AG04450 (cell line): Measurements from ENCODE around the gene MT1M. TPM values are rescaled to one million over a fixed set of nuclear protein-coding genes. Genes with fewer than 3 reads are reported as not detected.

ENCODE experiments used
- CTCF ChIA-PET: fragments of 300-600, 350-600 bp; formaldehyde crosslinking; extraction: SDS; loops from one replicate; lab custom pipeline; 2022; ENCODE audit warnings: antibody characterized with exemption, inconsistent platforms; lab: Charles Lee
- POLR2A ChIA-PET: fragments of 350-600 bp; formaldehyde crosslinking; extraction: SDS; loops from one replicate; lab custom pipeline; 2021; ENCODE audit warnings: antibody characterized with exemption, inconsistent platforms; lab: Yijun Ruan, JAX
- DNase-seq: peaks from one replicate; pipeline ENCODE4 v3.0.0-alpha.2; 2011; ENCODE audit warnings: low read depth, low spot score
- H3K27ac ChIP-seq: one replicate; pipeline ENCODE4 v1.5.1; 2012; ENCODE audit warnings: low read depth, low read length, control low read depth
- H3K27me3 ChIP-seq: one replicate; pipeline ENCODE4 v1.6.0; 2012; ENCODE audit warnings: low read length; ENCODE audit not compliant: control insufficient read depth, insufficient read depth
- H3K4me3 ChIP-seq: 2 replicates; pipeline ENCODE4 v1.5.1; 2011; ENCODE audit warnings: mild to moderate bottlenecking, low read depth, low read length, control low read depth
- H3K9me3 ChIP-seq: 2 replicates; pipeline ENCODE4 v1.5.1; 2012; ENCODE audit warnings: low read length; ENCODE audit not compliant: control insufficient read depth, insufficient read depth
- polyA plus RNA-seq: library from polyadenylated mRNA; depleted of rRNA; stranded (reverse); fragments of >200 nt; gene quantifications from 2 replicates; pipeline ENCODE4 v1.2.3, GENCODE V29; 2011
- TF ChIP-seq, protein P1 (sequence below): IDR thresholded peaks from 2 replicates; pipeline ENCODE4 v1.5.1; 2011; ENCODE audit warnings: low read depth, low read length, control low read depth, inconsistent platforms

The MT1M gene
- polyA plus RNA-seq, 1 experiment, result 0.10 TPM

DNA sequence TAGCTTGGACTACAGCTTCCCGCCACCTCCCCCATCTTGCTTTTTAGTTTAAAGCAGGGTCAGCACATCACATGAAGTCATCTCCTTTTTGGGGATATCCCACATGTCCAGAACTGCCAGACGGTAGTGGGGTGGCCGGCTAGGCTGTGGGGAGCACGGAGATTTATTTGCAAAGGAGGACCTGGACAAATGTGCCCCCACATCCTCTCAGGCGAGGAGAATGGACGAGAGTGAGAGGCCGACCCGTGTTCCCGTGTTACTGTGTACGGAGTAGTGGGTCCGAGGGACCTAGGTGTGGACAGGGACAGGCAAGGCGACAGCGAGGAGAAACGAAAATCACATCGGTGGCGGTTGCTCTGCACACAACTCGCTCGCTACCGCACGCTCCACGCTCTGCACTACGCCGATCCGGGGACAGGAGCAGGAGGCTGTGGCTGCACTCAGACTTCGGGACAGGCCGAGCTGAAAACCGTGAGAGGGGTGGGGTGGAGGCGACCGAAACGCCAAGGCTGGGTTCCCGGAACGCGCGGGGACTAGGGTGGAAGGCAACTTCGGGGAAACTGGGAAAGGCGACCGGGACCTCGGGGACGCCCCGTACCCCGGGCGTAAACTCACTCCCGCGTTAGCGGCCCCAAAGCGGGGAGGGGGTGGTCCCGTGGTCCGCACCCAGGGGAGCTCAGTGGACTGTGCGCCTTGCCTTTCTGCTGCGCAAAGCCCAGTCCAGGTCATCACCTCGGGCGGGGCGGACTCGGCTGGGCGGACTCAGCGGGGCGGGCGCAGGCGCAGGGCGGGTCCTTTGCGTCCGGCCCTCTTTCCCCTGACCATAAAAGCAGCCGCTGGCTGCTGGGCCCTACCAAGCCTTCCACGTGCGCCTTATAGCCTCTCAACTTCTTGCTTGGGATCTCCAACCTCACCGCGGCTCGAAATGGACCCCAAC, 5.6 kb downstream of the MT1M start, which contains the start of gene MT1A:
MT1A (plus strand) TSS at position 853 of the 937 bp plus-strand sequence; CDS start at position 926, 73 bp downstream.
- no peak within 1 kb of the TSS for H3K27ac ChIP-seq
- peaks cover 83% of the 10 kb centered on the region for H3K27me3 ChIP-seq
- CTCF ChIA-PET, result no interaction called here
- peak within 1 kb of the TSS; percentile 59 for H3K4me3 ChIP-seq
- H3K9me3 ChIP-seq, result no peaks in the 10 kb centered on the region; the same call in 1 of the 2 replicates
- no peak for DNase-seq
- POLR2A ChIA-PET, result no interaction called here
- TF ChIP-seq, protein P1, sequence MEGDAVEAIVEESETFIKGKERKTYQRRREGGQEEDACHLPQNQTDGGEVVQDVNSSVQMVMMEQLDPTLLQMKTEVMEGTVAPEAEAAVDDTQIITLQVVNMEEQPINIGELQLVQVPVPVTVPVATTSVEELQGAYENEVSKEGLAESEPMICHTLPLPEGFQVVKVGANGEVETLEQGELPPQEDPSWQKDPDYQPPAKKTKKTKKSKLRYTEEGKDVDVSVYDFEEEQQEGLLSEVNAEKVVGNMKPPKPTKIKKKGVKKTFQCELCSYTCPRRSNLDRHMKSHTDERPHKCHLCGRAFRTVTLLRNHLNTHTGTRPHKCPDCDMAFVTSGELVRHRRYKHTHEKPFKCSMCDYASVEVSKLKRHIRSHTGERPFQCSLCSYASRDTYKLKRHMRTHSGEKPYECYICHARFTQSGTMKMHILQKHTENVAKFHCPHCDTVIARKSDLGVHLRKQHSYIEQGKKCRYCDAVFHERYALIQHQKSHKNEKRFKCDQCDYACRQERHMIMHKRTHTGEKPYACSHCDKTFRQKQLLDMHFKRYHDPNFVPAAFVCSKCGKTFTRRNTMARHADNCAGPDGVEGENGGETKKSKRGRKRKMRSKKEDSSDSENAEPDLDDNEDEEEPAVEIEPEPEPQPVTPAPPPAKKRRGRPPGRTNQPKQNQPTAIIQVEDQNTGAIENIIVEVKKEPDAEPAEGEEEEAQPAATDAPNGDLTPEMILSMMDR, result no peak

DNA sequence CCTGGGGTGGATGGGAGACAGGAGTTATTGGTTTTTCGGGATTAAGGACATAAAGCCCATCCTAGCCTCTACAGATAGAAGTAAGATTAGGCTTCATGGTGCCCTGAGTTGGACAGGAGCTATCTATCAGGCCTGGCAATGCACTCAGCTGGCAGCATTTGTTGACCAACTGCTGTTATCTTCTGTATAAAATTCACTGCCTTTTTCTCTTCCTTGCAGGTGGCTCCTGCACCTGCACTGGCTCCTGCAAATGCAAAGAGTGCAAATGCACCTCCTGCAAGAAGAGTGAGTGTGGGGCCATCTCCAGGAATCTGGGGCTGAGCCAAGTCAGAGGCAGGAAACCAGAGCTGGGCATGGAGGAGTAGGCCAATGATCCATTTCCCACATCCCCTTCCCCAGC, 6.6 kb downstream of the MT1M start:
- no peak for DNase-seq
- no peaks in the 10 kb centered on the region; the same call in 1 of the 2 replicates for H3K9me3 ChIP-seq
- no peak overlapping the region for H3K27ac ChIP-seq
- CTCF ChIA-PET, result interaction anchor here (1.0 kb wide), 1 partner anchor 125 kb away, joined by 3 read pairs; no protein-coding TSS in a partner anchor
- TF ChIP-seq, protein P1, result no peak
- POLR2A ChIA-PET, result interaction anchor here (1.1 kb wide), 1 partner anchor 14 kb away, joined by 3 read pairs; the partner anchor contains the start of gene MT1E
- no peak overlapping the region for H3K4me3 ChIP-seq
- H3K27me3 ChIP-seq, result peaks cover 86% of the 10 kb centered on the region

DNA sequence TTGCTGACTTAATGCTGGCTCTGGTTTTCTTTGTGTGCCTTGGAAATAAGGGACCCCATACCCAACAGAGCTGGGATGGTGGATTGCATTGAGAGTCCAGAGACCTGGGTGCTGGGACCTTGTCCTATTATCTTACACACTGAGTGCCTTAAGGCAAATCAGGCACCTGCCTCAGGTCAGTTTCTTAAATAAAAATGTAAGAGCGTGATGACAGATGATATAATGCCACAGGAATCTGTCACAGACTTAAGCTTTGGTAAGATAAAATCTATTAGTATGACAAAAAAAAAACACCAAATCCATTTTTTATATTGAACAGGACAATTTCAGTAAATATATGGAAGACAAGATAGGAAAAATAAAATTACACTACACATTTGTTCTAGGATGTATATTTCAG, 7.6 kb downstream of the MT1M start:
- Histone ChIP-seq H3K27me3 (peaks cover 86% of the 10 kb centered on the region), H3K4me3 (no peak overlapping the region), H3K27ac (no peak overlapping the region), H3K9me3 (no peaks in the 10 kb centered on the region; the same call in 1 of the 2 replicates)
- POLR2A ChIA-PET, result no interaction called here
- TF ChIP-seq, protein P1, result no peak
- DNase-seq, result no peak
- CTCF ChIA-PET, result no interaction called here

DNA sequence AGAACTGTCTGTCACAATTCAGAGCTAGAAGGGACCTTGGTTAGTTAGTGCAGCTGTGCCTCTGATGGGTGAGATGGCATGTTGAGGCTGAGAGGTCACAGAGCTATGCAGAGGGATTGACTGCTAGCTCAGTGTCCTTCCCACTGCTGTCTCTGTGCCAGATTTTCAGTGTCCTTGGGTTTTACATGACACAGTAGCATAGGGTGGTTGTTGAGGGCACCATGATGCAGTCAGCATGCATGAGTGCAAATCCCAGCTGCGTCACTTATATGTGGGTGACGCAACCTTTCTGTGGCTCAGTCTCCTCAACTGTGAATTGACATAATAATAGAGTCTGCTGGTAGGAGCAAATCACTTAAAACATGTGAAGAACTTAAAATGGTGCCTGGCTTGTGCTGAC, 8.7 kb downstream of the MT1M start:
- CTCF ChIA-PET, result no interaction called here
- peaks cover 87% of the 10 kb centered on the region for H3K27me3 ChIP-seq

More for the DNA sequence above, 8.7 kb downstream of the MT1M start:
- Histone ChIP-seq H3K9me3 (no peaks in the 10 kb centered on the region; the same call in 1 of the 2 replicates), H3K27ac (no peak overlapping the region), H3K4me3 (no peak overlapping the region)
- TF ChIP-seq, protein P1, result no peak
- POLR2A ChIA-PET, result interaction anchor here (1.1 kb wide), 1 partner anchor 33 kb away, joined by 3 read pairs; the partner anchor contains the start of gene MT2A
- DNase-seq, result no peak
